ENCODE results near the gene SOBP.
"Not testable (repeated sequence)": the region's sequence is repeated elsewhere in the genome, so short reads cannot be mapped to it uniquely, and the experiment has no call there.

SOBP gene

DNA sequence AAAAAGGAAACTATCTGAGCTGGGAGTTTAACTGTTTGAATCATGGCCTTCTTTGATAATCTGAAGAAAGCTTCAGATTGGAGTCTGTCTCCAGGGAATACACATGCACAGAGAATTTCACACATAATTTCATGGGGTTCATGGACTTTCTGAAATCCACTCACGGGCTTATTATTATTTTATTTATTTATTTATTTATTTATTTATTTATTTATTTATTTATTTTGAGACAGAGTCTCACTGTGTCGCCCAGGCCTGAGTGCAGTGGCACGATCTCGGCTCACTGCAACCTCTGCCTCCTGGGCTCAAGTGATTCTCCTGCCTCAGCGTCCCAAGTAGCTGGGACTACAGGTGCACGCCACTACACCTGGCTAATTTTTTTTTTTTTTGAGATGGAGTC, 63.2 kb downstream of the SOBP start:
- not testable (repeated sequence) for DNase-seq

GRCh38 chr6:107554326-107554725, 64.4 kb downstream of the SOBP start:
- no peak for DNase-seq

DNA sequence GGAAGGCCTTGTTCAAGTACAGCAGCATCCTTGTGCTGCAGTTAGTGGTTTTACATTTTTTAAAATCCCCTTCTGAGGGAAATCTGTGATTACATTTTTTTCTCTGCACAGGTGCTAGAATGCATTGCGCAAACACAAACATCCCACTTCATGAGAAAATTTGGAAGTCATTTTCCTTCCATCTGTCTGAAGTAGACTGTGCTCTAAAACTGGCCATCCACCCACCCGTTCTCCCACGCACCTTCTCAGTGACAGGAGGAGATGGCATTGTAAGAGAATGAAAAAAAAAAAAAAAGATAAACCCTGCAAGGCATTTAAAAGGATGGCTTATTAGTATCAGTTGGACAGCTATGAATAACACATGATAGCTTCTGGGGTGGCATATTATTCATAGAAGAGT, 65.0 kb downstream of the SOBP start:
- no peak for DNase-seq

DNA sequence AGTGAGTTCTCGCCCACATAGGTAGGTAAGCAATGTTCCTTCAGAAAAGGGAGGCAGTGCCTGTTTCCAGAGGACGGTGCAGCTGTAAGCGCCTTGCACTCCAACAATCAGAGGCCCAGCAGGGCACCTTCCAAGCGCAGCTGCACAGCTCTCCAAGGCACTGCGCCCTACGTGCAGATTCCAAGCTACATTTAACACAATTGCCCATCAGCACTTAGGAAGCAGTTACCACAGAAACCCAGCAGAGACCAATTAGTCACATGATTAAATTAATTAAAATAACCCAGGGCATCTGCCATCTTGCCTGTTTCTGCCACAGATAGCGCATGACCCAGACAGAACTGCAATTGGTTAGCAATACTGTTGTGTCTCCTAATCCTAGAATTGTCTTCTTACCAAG, 65.5 kb downstream of the SOBP start:
- DNase-seq, result peak; percentile 18

GRCh38 chr6:107556082-107556481, 66.2 kb downstream of the SOBP start:
- DNase-seq, result no peak

- no peak for DNase-seq
These were observed 67.8 kb downstream of the SOBP start for GRCh38 chr6:107557698-107558097.

GRCh38 chr6:107560657-107561056, 70.7 kb downstream of the SOBP start:
- DNase-seq, result peak; percentile 22

DNA sequence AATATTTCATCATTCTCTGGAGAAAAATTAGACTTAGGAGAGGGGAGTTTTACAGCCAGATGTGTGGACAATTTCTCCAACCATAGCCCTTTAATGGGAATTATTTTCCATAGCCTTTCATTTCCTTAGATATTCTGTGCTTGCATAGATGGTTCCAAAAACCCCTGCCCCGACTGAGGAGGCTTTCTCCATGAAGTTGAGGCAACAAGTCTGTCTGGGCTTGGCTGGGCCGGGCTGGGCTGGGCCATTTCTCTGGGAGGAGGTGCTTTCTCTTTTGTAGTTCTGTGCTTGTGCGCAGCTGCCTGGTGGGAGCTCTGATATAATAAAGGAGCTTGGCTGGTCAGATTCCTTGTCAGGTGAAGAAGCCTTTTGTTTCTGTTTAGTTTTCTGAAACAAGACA, 71.4 kb downstream of the SOBP start:
- no peak for DNase-seq

- no peak for DNase-seq
These were observed 74.0 kb downstream of the SOBP start for GRCh38 chr6:107563694-107564588.

GRCh38 chr6:107564589-107564951, 74.7 kb downstream of the SOBP start:
- no peak for DNase-seq

GRCh38 chr6:107565165-107565723, 75.3 kb downstream of the SOBP start:
- no peak for DNase-seq

- no peak for DNase-seq
These were observed 77.7 kb downstream of the SOBP start for GRCh38 chr6:107567643-107568042.

DNA sequence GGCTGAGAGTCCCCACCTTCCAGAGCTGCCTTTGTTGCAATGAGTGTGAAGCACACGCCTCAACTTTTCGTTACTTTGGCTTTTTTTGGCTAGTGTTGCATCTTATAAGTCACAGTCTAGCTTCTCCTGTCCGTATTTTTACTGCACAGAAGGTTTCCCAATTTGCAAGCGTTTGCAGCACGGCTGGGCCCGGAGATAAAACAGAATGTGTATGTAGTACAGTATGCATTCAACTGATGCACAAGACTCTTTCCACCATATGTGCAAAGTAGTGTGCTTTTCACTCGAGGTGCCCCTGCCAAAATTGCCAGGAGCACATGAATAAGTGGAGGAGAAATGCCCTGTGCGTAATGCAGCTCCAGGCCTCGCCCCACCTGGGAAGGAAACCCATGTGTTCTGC, 79.6 kb downstream of the SOBP start:
- DNase-seq, result no peak

DNA sequence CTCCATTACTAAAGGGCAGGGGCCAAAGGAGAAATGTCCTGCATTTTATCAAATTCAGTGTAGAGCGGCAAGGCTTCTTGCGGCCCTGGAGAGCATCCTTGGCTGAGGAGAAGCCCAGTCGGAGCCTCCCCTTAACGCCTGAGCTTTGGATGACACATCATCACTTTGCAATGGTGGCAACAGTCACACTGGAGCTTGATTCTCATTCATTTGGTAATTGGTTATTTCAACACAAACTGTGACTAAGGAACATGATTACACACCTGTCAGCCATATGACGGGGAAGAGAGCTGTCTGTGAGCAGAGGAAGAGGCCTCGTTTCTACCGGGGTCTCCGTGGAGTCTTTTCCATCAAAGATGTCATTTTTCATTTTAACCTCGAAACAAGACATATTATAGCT, 81.4 kb downstream of the SOBP start:
- no peak for DNase-seq

DNA sequence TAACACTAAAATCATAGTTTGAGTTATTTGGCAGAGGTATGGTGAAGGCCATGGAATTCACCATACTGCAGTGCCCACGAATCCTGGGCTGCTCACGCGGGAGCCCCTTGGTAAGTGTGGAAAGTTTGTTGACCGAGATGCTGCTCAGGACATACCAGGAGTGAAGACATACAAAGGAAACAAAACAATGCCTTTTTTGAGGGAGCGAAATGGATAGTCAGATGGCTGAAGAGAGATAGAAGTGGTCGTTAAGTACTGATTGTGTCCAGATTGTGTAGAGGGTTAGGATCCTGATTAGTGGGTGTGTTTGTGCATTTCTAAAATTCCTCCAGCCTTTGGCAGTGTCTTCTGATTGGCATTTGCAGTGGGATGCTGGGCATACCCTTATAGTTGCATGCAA, 83.0 kb downstream of the SOBP start:
- DNase-seq, result no peak

DNA sequence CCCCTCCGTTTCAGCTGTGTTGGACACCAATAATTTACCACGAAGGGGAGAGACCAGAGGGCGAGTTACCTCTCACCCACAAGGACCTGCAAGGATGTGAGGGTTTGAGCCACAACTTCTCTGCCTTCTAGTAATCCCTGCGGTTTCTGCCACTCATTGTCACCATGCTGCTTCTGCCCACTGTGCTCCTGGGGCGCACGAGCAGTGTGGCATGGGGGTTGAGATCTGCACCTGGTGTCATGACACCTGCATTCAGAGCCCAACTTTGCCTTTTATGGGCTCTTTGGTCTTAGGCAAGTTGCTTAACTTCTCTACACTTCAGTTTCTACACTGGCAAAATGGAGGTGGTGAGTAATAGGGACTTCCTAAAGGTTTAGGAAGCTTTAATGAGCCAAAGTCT, 84.9 kb downstream of the SOBP start:
- DNase-seq, result no peak

- DNase-seq, result no peak
These were observed 86.9 kb downstream of the SOBP start for GRCh38 chr6:107576852-107577251.

DNA sequence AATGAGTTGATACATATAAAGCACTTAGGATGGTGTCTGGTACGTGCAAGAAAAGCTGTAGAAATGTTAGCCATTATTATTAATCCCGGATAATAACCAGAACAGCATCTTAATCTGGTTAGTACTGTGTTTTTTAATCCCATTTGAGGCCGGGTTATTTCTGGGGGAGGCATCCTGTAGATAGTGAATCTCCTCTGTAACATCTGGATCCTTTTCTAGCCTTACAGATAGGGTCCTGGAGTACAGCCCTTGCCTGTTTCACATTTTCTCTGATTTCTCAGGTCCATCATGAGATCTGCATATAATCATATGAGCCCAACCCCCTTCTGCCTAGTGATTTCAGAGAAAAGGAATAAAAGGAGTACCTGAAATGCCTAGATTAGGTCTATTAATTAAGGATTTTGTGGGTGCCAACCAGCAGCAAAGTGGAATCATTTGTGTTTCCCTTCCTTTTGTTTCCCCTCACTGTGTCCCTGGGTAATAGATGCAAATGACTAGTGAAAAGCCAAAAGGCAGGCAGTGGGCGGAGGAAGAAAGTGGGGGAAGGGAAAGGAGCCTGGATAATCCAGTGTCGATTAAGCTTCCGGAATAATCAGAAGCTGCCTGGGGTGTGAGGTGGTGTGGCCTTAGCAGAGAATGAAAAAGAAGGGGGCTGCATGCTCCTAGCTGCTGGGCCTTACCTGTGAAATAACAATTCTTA, 88.9 kb downstream of the SOBP start:
- no peak for DNase-seq

GRCh38 chr6:107579456-107580056, 89.6 kb downstream of the SOBP start:
- DNase-seq, result no peak

DNA sequence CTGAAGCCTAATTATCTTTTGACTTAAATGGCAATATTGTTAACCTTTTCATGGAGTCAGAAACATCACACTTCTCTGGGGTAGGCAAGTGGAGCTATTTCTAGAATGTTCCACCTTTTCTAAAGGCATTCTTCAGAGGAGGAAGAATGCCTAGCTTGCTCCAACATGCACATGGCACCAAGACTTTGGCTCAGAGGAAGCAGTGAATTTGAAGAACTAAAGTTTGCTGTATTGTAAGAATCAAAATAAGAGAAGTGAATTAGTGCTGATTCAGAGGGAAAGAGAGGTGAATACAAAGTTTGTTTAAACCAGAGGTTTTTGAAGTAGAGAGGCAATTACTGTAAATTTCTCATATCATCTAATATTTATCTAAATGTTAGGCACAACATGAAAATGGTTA, 92.2 kb downstream of the SOBP start:
- DNase-seq, result no peak

DNA sequence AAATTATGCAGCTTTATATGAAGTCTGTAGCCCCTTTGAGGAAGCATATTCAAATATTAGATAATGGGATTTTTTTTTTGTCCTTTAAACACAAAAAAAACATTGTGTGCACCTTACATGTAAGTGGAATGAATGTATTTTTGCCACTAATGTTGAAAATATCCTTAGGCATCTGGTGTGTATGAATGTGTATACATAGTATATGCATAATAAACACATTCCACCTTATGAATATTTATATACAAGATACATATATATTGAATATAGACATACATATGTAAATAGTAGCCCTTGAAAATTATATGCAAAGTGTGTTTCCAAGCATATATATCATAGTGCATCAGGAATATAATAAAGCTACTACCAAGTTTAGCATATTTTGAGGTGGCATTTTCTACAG, 94.8 kb downstream of the SOBP start:
- no peak for DNase-seq

GRCh38 chr6:107585815-107586435, 96.0 kb downstream of the SOBP start:
- DNase-seq, result peak; percentile 37

GRCh38 chr6:107587451-107587850, 97.5 kb downstream of the SOBP start:
- DNase-seq, result no peak
